K562 (cell line): ENCODE results near the gene IPO13. TPM values are rescaled to one million over a fixed set of nuclear protein-coding genes. Genes with fewer than 3 reads are reported as not detected.

ENCODE experiments used
- ATF1 ChIP-seq, 2 experiments: fragments of 450-650 bp in 1 of 2; IDR thresholded peaks; 2 replicates each; pipeline ENCODE4 v1.6.1; 2016; ENCODE audit warnings: missing compliant biosample characterization in 1 of 2, missing genetic modification characterization in 1 of 2
- ATF6 ChIP-seq: sonication (generic); formaldehyde crosslinking; IDR thresholded peaks from 2 replicates; pipeline ENCODE4 v1.4.0; 2020; ENCODE audit warnings: mild to moderate bottlenecking, missing genetic modification reagents
- EHMT2 ChIP-seq: fragments of 450-650 bp; IDR thresholded peaks from 2 replicates; pipeline ENCODE4 v1.6.1; 2018; ENCODE audit warnings: antibody characterized with exemption
- JUND ChIP-seq, 2 experiments: IDR thresholded peaks; 2 replicates in 1 of 2; 3 replicates in 1 of 2; pipeline ENCODE4 v1.6.1; 2011; ENCODE audit warnings: borderline replicate concordance in 2 of 2, low read depth in 2 of 2, low read length in 2 of 2, improper control_type of control experiment in 1 of 2, missing biosample characterization in 1 of 2, missing genetic modification characterization in 1 of 2, missing genetic modification reagents in 1 of 2
- REST ChIP-seq, 2 experiments: fragments of 450-650 bp; formaldehyde crosslinking in 1 of 2; IDR thresholded peaks; 2 replicates each; pipeline versions ENCODE4 v1.4.0 to v1.6.1; 2014 to 2020; ENCODE audit warnings: mild to moderate bottlenecking in 2 of 2, borderline replicate concordance in 1 of 2, low read depth in 1 of 2
- SMAD4 ChIP-seq: fragments of 250-450 bp; sonication (Bioruptor Pico); conservative IDR thresholded peaks from 2 replicates; pipeline ENCODE4 v1.8.0; 2021; ENCODE audit warnings: inconsistent platforms, mild to moderate bottlenecking, moderate library complexity
- STAG1 ChIP-seq: sonication (generic); formaldehyde crosslinking; IDR thresholded peaks from 2 replicates; pipeline ENCODE4 v1.5.0; 2020; ENCODE audit warnings: missing genetic modification reagents, borderline replicate concordance
- TAF15 ChIP-seq: fragments of 200-400 bp; formaldehyde crosslinking; IDR thresholded peaks from 2 replicates; pipeline ENCODE4 v1.6.1; 2017; ENCODE audit warnings: mild to moderate bottlenecking, low read depth, low read length, moderate library complexity
- ZNF224 ChIP-seq: sonication (generic); formaldehyde crosslinking; IDR thresholded peaks from 2 replicates; pipeline ENCODE4 v1.8.0; 2022; ENCODE audit warnings: mild to moderate bottlenecking, missing genetic modification reagents
- ZNF518B ChIP-seq: fragments of 250-450 bp; sonication (Bioruptor Pico); IDR thresholded peaks from 2 replicates; pipeline ENCODE4 v1.5.0; 2021; ENCODE audit warnings: mild to moderate bottlenecking, moderate library complexity
- ZNF717 ChIP-seq: fragments of 250-450 bp; sonication (Bioruptor Pico); IDR thresholded peaks from 2 replicates; pipeline ENCODE4 v1.5.0; 2021
- polyA plus RNA-seq, 8 experiments: library from polyadenylated mRNA; depleted of rRNA in 4 of 8; stranded (reverse) in 5 of 8; unstranded in 3 of 8; fragments of >200 nt; fragmentation: Nextera tagmentation in 2 of 8; fragmentation: Illumina TruSeq in 1 of 8; extraction: Ambion mirVana in 2 of 8; extraction: Trizol in 1 of 8; gene quantifications; 2 replicates each; pipeline versions ENCODE4 v1.2.1 to v1.2.3, GENCODE V29; 2011 to 2014; ENCODE audit warnings: inconsistent platforms in 1 of 8, missing spikeins in 1 of 8
- total RNA-seq, 7 experiments: library from RNA; depleted of rRNA in 6 of 7; stranded (reverse); fragments of >200 nt in 6 of 7; fragmentation: Illumina TruSeq in 2 of 7; extraction: Trizol in 2 of 7; gene quantifications; 2 replicates each; pipeline versions ENCODE4 v1.2.1 to v1.2.3, GENCODE V29; 2011 to 2021; ENCODE audit warnings: low replicate concordance in 1 of 7

IPO13 gene
- total and polyA plus RNA-seq, 9 of the 15 experiments (the other 6 are each of a cell fraction or from before 2014, with no cell fraction given): 7.0 to 30.8 (median 16.2) TPM

GRCh38 chr1:43975249-43975961 lies 28.7 kb downstream of the IPO13 start (continued):
- TF ChIP-seq REST (IDR thresholded peaks at IDR 0.05; ENCODE audit: borderline replicate concordance) (peak; percentile 93), REST (CRISPR knock-in tag; IDR thresholded peaks at IDR 0.05; ENCODE audit: low read depth) (no peak), SMAD4 (no peak), EHMT2 (no peak), ZNF224 (no peak), STAG1 (CRISPR knock-in tag) (0 out of 2 replicates have a peak, but pooled peaks have one; percentile 6), TAF15 (no peak), ZNF717 (CRISPR knock-in tag) (no peak), ATF6 (CRISPR knock-in tag) (0 out of 2 replicates have a peak, but pooled peaks have one; percentile 1), ATF1 (CRISPR knock-in tag; IDR thresholded peaks at IDR 0.05) (no peak), ATF1 (tag; IDR thresholded peaks at IDR 0.05) (no peak), ZNF518B (no peak), JUND (IDR thresholded peaks at IDR 0.05; ENCODE audit: borderline replicate concordance, low read depth, low read length) (0 out of 2 replicates have a peak, but pooled peaks have one; percentile 31), JUND (tag; IDR thresholded peaks at IDR 0.05; ENCODE audit: borderline replicate concordance, low read depth, low read length) (no peak)
